HG02610 (cell line): ENCODE data around the gene RELCH.

Experiments
- ATAC-seq: cut with Tn5 transposase; IDR thresholded peaks from one replicate; pipeline ENCODE4 v1.9.1; 2021; ENCODE audit warnings: mild to moderate bottlenecking, moderate library complexity; ENCODE audit not compliant: unreplicated experiment

Gene RELCH

DNA sequence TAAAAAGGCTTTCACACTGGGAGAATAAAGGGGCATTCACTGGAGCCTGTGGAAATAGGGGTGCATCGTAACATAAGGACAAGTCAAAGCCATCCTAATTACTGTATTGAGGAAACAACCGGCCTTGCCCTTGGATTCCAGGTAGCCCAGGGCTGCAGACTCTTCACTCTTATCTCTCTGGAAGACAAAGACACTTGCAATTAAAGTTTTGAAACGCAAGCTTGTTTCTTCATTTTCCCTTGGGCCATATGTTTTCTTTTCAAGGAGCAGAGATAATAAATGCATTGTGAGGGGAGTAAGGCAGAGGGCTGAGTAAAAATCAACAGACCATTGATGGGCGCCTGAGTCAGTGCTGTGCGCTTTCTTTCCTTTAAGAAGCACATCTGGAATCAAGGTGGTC, 149.6 kb downstream of the RELCH start:
- no peak for ATAC-seq

DNA sequence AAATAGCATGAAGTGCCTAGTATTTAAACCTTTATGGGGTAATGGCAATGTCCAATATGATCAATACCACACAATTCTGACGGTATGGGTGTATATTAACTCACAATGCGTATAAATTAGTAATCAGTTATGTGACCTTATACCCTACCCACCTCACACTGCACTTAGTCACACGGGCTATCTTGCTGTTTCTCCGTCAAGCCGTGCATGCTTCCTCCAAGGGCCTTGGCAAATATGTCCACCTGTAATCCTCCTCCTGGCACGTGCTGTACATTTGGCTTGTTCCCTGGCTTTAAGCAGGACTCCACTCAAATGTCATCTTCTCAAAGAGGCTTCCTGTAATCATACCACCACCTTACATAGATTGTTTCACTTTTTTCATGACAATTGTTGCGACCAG, 150.3 kb downstream of the RELCH start:
- no peak for ATAC-seq

DNA sequence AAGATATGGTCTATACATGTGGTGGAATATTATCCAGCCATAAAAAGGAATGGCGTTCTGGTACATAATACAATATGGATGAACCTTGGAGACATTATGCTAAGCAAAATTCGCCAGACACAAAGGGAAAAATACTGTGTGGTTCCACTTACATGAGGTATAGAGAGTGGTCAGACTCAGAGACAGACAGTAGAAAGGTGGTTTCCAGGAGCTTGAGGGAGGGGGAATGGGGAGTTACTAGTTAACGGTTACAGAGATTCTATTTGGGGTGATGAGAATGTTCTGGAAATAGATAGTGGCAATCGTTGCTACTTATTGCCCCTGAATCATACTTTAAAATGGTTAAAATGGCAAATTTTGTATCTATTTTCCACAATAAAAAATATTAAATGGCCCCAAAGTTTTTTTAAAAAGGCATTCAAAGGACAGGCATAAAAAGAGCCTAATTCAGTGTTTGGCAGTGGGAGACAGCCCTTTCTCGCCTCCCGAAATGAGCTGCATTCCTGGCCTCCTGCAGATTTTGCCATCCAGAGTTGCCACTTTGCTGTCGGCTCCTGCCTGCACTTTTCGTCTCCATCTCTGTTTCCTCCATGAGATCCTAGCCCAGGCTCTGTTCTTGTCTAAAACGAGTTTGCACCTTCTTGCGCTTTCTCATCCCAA, 151.5 kb downstream of the RELCH start:
- no peak for ATAC-seq

DNA sequence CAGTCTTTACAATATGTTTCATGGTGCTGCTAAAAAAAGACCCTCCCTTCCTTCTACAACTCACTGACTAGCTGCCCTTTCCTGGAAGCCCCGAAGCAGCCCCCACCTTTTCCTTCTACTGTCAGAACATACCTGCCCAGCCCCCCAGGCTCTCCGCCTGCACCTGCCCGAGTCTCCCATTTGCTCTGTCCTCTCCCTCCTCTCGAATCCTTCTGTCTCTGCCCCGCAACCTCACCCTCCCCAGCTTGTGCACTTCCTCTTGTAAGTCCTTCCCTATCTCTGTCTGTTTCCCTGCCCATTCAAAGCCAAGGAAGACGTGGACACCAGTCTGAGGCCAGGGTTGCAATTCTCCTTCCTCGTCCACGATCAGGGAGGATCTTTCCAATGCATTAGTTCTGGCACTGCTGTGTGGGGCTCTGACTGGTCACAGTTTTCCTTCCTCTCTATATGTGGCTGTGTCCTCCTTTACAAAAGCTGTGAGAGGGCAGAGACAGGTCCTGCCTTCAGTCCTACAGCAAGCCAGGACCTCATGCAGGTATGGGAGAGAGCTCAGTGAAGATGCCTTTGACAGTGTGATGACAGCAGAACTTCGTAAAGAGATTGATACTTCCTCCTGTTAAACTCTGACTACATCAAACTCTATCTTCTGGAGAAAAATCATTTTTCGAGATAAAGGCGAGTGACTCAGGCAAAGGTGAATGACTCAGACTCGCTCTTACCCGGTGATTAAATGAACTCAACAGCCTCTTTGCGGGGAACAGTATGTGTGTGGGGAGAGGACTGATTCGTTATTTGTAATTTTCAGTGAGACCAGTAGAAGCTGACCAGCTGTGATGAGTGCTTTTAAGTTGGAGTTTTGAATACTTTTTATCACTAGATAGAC, 152.3 kb downstream of the RELCH start:
- ATAC-seq: no peak

DNA sequence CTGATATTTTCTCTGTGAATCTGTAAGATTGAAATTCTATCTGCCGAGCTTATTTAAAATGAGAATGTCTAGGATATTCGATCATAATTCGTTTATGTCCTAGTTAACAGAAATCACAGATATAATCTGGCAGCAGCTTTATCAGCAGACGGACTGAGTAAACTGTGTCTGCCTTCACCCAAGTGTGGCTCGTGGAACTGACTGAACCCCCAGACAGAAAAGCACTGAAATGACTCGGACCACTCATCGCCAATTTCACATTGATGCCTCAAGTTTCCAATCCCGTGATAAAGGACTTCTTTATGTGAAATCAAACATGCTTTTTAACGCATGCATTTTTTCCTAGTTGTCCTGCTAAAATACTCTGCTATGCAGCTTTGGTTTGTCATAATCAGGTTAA, 153.9 kb downstream of the RELCH start:
- no peak for ATAC-seq

DNA sequence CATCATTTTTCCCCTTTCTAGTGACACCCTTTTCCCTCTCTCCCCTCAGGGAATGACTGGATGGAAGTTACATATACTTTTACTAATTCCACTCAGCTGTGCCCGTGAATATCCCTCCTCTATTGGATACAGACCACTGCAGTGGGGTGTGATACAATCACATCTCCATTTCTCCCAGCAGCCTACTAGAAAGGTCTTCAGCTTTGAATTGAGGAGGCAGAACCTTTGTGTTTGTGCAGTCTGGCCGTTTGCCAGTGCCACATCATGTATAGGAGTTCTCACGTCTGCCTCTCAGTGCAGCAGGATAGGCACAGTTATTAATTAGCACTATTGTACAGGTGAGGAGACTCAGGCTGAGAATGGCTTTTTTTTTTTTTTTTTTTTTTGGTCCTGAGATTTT, 154.4 kb downstream of the RELCH start:
- no peak for ATAC-seq

DNA sequence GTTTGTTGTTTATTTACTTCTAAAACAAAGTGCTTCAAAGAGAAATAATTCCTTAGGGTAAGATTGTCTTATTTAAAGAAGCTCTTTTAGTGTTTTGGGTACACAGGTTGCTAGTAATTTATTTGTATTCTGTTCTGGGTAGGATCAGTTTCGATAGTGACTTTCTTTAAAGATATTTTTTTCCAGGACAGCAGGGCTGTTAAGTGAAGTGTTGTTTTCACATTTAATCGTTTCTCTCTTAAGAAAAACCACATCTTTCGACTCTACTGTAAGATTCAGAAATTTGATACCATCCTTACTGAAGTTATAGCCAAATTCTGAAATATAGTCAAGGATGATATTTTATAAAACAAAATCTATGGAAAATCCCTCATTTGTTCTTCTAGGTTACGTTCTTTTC, 155.8 kb downstream of the RELCH start:
- no peak for ATAC-seq

DNA sequence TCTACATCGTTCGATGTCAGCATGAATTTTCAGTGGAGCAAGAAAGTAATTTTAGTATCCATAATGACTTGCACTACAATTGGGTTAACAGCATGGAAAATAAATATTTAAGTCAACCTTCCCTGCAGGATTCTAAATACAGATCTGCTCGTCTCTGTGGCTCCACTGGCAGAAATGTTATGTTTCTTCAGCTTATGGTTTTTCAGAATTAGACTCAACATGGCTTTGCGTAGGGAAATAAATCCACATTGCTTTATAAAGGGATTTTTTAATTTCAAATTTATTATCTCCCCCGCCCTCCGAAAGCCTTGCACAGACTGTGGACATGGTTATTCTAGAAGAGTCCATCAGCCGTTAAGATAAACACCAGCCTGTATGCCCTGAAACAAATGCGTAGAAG, 156.3 kb downstream of the RELCH start:
- no peak for ATAC-seq

DNA sequence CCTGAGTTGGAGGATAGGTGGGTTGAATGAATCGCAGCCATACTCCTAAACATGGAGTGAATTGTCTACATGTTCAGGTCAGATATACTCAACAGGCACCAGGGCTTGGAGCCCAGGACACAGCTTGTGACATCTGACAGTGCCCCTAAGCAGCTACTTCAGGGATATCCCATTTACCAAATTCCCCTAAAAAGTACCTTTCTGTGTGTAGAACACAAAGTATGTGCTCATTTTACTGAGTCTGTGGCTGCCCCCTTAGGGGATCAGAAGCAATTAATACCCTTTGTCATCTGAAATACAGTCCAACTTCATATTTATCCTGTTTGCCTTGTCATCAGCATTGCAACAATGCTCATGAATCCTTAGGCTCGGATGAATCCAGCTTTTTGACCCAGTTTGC, 158.9 kb downstream of the RELCH start:
- ATAC-seq: no peak

DNA sequence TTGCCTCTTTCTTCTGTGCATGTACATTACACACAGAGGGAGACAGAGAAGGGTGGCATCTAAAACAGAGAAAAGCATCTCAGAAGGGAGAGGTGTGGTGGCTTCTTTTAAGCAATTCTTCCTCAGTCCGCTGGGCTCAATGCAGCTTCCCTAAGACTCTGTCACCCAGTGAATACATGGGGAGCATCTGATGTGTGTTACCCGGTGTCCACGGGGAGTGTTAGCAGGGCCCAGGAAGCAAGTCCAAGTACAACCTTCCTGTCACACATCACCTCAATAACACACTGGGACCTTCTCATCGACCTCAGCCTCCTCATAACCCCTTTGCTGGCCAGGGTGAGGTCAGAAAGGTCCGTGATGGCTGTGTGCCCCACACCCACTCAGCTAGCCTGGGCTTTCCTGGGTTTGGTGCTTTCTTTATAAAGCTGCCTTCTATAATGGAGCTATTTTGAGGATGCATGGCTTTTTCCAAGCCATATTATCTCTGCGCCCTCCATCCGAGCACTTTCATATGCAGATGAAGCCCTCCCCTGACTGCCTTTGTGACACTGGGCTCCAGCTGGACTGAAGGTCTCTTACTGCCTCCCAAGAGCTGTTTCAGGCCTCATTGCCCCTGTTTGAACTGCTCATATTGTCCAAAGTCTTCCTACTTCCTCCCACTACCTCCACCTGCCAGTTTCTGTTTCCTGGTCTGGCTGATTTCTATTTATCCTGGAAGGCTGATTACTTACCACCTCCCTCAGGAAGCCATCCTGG, 159.5 kb downstream of the RELCH start:
- no peak for ATAC-seq

DNA sequence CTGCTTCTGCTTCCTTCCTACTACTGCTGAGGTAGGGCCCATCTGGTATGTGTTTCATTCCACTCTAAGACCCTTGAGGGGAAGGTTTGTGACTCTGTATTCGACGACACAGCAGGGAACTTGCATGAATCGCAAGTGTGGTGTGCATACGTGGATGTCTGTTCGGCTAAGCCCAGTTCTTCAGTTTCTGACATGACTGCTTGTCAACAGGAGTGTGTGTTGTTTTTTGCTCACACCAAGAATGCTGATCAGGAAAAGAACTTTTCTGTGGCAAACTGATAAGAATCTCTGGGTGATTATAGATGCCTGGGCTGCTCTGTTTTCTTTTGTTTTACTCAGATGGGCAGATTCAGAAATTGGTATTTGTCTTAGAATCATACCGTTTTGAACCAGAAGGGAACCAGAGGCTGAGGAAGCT, 160.0 kb downstream of the RELCH start:
- no peak for ATAC-seq

DNA sequence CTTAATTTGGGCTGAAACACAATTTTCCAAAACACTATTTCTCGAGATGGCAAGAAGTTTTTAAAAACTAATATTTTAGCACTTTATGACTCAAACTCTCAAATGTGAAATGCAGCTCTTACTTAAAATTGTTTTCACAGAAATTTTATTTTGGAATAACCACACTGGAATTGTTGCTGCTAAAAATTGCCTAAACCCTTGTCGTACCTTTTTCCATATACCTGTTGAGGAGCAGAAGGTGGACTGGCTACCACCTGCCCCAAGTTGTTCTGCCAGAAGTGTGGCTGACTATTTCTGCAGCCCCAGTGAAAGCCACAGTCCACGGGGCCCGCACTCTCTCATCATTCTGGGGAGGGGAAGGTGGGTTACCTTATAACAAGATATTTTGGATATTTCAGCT, 161.4 kb downstream of the RELCH start:
- ATAC-seq: no peak

DNA sequence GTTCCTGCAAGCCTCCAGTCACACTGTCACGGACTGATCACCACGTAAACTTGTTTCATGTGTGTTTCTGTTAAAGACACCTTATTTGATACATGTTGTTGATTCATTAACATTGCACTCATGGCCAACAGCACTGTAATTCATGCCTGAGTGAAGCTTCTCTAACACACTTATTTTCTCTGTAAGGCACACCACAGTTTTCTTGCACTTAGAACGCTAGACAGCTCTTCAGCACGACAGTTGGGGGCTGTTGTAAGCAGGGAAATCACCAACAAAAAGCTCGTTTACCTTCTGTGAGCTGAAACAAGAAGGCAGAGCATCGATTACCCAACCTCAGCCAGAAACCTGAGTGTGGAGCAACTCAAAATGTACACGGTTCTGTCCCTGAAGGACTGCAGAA, 166.1 kb downstream of the RELCH start:
- ATAC-seq: no peak

DNA sequence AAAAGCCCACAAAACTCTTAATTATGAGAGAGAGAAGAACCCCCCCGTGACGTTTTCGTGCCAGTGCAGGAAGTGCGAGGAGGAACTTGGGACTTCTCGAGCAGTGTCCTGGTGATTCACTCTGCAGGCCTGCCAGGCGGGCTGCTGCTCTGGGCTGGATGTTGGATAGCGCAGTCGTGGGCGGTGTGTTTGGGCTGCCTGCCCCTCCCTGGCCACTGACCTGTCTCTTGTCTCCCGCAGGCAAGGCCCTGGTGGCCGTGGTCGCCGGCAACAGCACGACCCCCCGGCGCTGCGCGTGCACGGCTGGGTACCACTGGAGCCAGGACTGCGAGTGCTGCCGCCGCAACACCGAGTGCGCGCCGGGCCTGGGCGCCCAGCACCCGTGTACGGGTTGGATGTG, 167.1 kb downstream of the RELCH start:
- ATAC-seq: no peak

DNA sequence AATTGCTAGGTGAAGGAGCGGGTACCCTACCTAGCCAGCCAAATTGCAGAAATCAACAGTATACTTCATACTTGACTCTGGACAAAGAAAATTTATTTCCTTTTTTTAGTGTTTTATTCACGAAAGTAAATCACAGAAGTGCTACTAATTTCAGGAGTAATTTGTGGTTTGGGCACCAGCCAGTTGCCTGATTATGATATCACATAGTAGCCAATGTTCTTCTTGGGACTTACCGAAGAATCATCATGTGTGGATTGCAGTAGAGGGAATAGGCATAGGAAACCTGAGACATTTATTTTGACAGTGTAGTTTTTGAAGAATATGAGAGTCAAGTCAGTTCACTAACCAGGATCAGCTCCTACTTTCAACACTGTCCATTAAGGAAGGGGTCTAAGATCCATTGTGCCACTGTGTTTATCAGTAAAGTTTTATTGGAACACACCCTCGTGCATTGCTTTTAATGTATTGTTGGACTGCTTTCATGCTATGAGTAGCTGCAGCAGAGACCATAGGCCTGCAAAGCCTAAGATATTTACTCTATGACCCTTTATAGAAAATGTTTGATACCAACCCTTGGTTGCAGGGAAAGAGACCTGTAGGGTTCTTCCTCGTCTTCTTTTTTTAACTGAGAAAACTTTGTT, 170.1 kb downstream of the RELCH start:
- peak; percentile 45 for ATAC-seq
